ENCODE measurements around the gene NAT8L.

GRCh38 chr4:2049381-2049780, 9.7 kb upstream of the NAT8L start:
- TF ChIP-seq POLR2A (IDR thresholded peaks at IDR 0.05) = no peak
- TF ChIP-seq CTCF (IDR thresholded peaks at IDR 0.05) = no peak

Data from sigmoid colon (tissue), 3 donors.